ENCODE measurements around the gene ZFYVE28. TPM values are rescaled to one million over a fixed set of nuclear protein-coding genes. Genes with fewer than 3 reads are reported as not detected.

Gene ZFYVE28
- total RNA-seq, 1 donor from 2014 or later: 2.0 TPM

- H3K4me3 ChIP-seq (ENCODE audit: low read depth, low read length): no peak overlapping the region
- no peaks in the 10 kb centered on the region for H3K27me3 ChIP-seq (ENCODE audit: control insufficient read depth, insufficient read depth, low read length)
- no peak for TF ChIP-seq CTCF (IDR thresholded peaks at IDR 0.05; ENCODE audit: insufficient read depth, low read length, poor library complexity, severe bottlenecking)
- DNase-seq (ENCODE audit: low read depth): no peak
- H3K36me3 ChIP-seq (ENCODE audit: control insufficient read depth, insufficient read depth, low read length): no peaks in the 10 kb centered on the region
Observed at GRCh38 chr4:2409381-2409783, 9.1 kb downstream of the ZFYVE28 start.

DNA sequence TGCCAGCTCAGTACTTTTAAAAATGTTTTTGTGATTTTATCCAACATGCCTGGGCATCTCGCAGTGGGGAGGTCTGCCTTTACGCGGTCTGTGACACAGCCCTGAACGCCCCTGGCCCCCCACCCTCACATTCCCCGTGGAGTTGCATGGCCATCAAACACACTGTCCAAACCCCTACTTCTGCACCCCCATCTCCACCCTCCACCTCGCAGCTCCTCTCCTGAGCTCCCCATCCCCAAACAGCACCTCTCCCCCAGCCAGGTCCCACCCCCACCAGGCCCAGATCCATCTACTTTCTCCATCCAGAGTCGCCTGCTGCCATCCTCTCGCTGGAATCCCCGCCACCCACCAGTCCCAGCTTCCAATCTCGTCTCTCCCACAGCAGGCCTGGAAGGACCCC, 9.5 kb downstream of the ZFYVE28 start:
- Histone ChIP-seq H3K36me3 (ENCODE audit: control insufficient read depth, insufficient read depth, low read length) (no peaks in the 10 kb centered on the region), H3K27me3 (ENCODE audit: control insufficient read depth, insufficient read depth, low read length) (no peaks in the 10 kb centered on the region), H3K4me3 (ENCODE audit: low read depth, low read length) (no peak overlapping the region)
- TF ChIP-seq CTCF (IDR thresholded peaks at IDR 0.05; ENCODE audit: insufficient read depth, low read length, poor library complexity, severe bottlenecking): no peak
- no peak for DNase-seq (ENCODE audit: low read depth)

GRCh38 chr4:2408401-2408958, 10.0 kb downstream of the ZFYVE28 start:
- DNase-seq (ENCODE audit: low read depth): no peak
- TF ChIP-seq CTCF (IDR thresholded peaks at IDR 0.05; ENCODE audit: insufficient read depth, low read length, poor library complexity, severe bottlenecking): no peak

GRCh38 chr4:2407991-2408342, 10.5 kb downstream of the ZFYVE28 start:
- no peak overlapping the region for H3K4me3 ChIP-seq (ENCODE audit: low read depth, low read length)
- no peaks in the 10 kb centered on the region for H3K36me3 ChIP-seq (ENCODE audit: control insufficient read depth, insufficient read depth, low read length)
- peaks cover 5% of the 10 kb centered on the region for H3K27me3 ChIP-seq (ENCODE audit: control insufficient read depth, insufficient read depth, low read length)
- no peak for DNase-seq (ENCODE audit: low read depth)
- TF ChIP-seq CTCF (IDR thresholded peaks at IDR 0.05; ENCODE audit: insufficient read depth, low read length, poor library complexity, severe bottlenecking): no peak

More at GRCh38 chr4:2408401-2408958, 10.0 kb downstream of the ZFYVE28 start:
- Histone ChIP-seq H3K27me3 (ENCODE audit: control insufficient read depth, insufficient read depth, low read length) (peaks cover under 1% of the 10 kb centered on the region), H3K4me3 (ENCODE audit: low read depth, low read length) (no peak overlapping the region), H3K36me3 (ENCODE audit: control insufficient read depth, insufficient read depth, low read length) (no peaks in the 10 kb centered on the region)

DNA sequence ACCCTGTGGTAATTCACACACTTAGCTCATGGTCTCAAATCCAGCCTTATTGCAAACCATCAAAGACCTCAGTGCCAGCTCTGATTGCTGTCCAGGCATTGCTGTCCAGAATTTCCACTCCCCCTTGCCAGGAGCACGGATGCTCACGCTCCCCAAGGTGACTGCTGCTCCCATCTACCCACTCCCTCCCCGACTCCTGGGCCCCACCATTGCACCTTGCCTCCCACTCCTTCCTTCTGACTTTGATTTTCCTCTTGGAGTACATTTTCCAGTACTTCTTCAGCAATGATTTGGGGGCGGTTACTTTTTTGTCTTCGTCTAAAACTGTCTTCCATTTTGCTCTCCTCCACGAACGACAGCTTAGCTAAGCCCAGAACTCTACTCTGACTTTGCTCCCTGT, 11.5 kb downstream of the ZFYVE28 start:
- Histone ChIP-seq H3K4me3 (ENCODE audit: low read depth, low read length) (no peak overlapping the region), H3K36me3 (ENCODE audit: control insufficient read depth, insufficient read depth, low read length) (no peaks in the 10 kb centered on the region), H3K27me3 (ENCODE audit: control insufficient read depth, insufficient read depth, low read length) (peaks cover 13% of the 10 kb centered on the region)
- TF ChIP-seq CTCF (IDR thresholded peaks at IDR 0.05; ENCODE audit: insufficient read depth, low read length, poor library complexity, severe bottlenecking): no peak
- DNase-seq (ENCODE audit: low read depth): no peak

GRCh38 chr4:2406406-2406805, 12.0 kb downstream of the ZFYVE28 start:
- Histone ChIP-seq H3K27me3 (ENCODE audit: control insufficient read depth, insufficient read depth, low read length) (peaks cover 18% of the 10 kb centered on the region), H3K4me3 (ENCODE audit: low read depth, low read length) (no peak overlapping the region), H3K36me3 (ENCODE audit: control insufficient read depth, insufficient read depth, low read length) (no peaks in the 10 kb centered on the region)
- TF ChIP-seq CTCF (IDR thresholded peaks at IDR 0.05; ENCODE audit: insufficient read depth, low read length, poor library complexity, severe bottlenecking): no peak
- DNase-seq (ENCODE audit: low read depth): no peak

All from kidney epithelial cell (primary cell).